Esophagus muscularis mucosa (tissue), 4 donors: Measurements from ENCODE around the gene ARHGAP15. TPM values are rescaled to one million over a fixed set of nuclear protein-coding genes. Genes with fewer than 3 reads are reported as not detected.

ENCODE experiments used
- DNase-seq: peaks from one replicate; pipeline ENCODE4 v3.0.0-alpha.2; 2017; ENCODE audit errors: extremely low spot score
- H3K27ac ChIP-seq, 4 donors: fragments of 200-600 bp; sonication (generic); replicated peaks in 1 of 4; 1 replicate in 3 of 4; 2 replicates in 1 of 4; pipeline ENCODE4 v1.5.1; 2016 to 2019; ENCODE audit warnings: mild to moderate bottlenecking in 1 of 4
- H3K27me3 ChIP-seq, 4 donors: fragments of 200-600 bp; sonication (generic); one replicate each; pipeline versions ENCODE4 v1.5.1 to v1.6.0; 2016 to 2019
- H3K36me3 ChIP-seq, 4 donors: fragments of 200-600 bp; sonication (generic); one replicate each; pipeline ENCODE4 v1.5.1; 2016 to 2019
- H3K4me1 ChIP-seq, 4 donors: fragments of 200-600 bp; sonication (generic); one replicate each; pipeline ENCODE4 v1.5.1; 2016 to 2019
- H3K4me3 ChIP-seq, 4 donors: fragments of 200-600 bp; sonication (generic); 1 replicate in 2 of 4; 2 replicates in 2 of 4; pipeline ENCODE4 v1.5.1; 2016 to 2019; ENCODE audit warnings: mild to moderate bottlenecking in 4 of 4, moderate library complexity in 1 of 4
- H3K9me3 ChIP-seq, 4 donors: fragments of 200-600 bp; sonication (generic); 1 replicate in 3 of 4; 2 replicates in 1 of 4; pipeline ENCODE4 v1.5.1; 2016 to 2019
- EP300 ChIP-seq: sonication (generic); formaldehyde crosslinking; IDR thresholded peaks from one replicate; pipeline ENCODE4 v1.6.1; 2017; ENCODE audit warnings: antibody characterized with exemption
- POLR2A ChIP-seq: fragments of 450-650 bp; IDR thresholded peaks from one replicate; pipeline ENCODE4 v1.6.1; 2017; ENCODE audit warnings: antibody characterized with exemption, moderate library complexity, mild to moderate bottlenecking, low read depth
- POLR2AphosphoS5 ChIP-seq, 2 donors: sonication (generic); formaldehyde crosslinking; IDR thresholded peaks; one replicate each; pipeline ENCODE4 v1.6.1; 2017; ENCODE audit warnings: antibody characterized with exemption in 2 of 2
- WGBS: methylation state at CpG from one replicate; pipeline ENCODE4 v1.1.5; 2018; 5-methylcytosine and 5-hydroxymethylcytosine counted together
- intact Hi-C: fragments of 100-400 bp; cut with DNase I; formaldehyde crosslinking; loops from one replicate; pipeline ENCODE4 v1.15.1; 2023
- total RNA-seq, 4 donors: library from RNA; depleted of rRNA; stranded (reverse); fragments of >200 nt; gene quantifications; one replicate each; pipeline versions ENCODE4 v1.1.0 to v1.2.1, GENCODE V29; 2016
- TF ChIP-seq, protein P1 (sequence below), 3 experiments: fragments of 200-600 bp in 2 of 3; fragments of 450-650 bp in 1 of 3; sonication (generic) in 2 of 3; IDR thresholded peaks; one replicate each; pipeline ENCODE4 v1.5.1; 2017 to 2019; ENCODE audit warnings: antibody characterized with exemption in 3 of 3, mild to moderate bottlenecking in 2 of 3, moderate library complexity in 1 of 3

The ARHGAP15 gene
- total RNA-seq, 4 donors from 2014 or later, result 5.4 to 13.3 (median 7.1) TPM

DNA sequence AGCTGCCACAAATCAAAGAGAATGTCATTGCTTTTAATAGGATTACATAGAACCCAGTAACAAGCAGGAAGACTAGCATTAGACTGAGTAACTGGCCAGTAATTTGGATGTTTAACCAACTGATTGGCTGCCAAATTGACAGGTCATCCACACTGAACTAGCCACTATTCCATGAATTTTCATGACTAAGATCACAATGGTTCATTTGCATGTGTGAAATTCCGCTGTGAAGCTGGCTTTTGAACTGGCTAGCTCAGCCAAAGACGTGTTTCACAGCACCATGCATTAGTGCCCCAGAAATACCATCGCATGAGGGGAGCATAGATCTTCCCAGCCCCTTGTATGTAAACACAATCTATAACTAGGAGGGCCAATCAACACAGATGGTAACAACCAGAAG, 649.8 kb downstream of the ARHGAP15 start:
- intact Hi-C loops, result no loop called here
- DNase-seq, result no peak
- Histone ChIP-seq H3K27ac (no peak overlapping the region), H3K4me3 (no peak overlapping the region), H3K9me3 (no peaks in the 10 kb centered on the region), H3K27me3 (no peaks in the 10 kb centered on the region), H3K36me3 (no peaks in the 10 kb centered on the region), H3K4me1 (no peaks in the 10 kb centered on the region)
- TF ChIP-seq, protein P1, sequence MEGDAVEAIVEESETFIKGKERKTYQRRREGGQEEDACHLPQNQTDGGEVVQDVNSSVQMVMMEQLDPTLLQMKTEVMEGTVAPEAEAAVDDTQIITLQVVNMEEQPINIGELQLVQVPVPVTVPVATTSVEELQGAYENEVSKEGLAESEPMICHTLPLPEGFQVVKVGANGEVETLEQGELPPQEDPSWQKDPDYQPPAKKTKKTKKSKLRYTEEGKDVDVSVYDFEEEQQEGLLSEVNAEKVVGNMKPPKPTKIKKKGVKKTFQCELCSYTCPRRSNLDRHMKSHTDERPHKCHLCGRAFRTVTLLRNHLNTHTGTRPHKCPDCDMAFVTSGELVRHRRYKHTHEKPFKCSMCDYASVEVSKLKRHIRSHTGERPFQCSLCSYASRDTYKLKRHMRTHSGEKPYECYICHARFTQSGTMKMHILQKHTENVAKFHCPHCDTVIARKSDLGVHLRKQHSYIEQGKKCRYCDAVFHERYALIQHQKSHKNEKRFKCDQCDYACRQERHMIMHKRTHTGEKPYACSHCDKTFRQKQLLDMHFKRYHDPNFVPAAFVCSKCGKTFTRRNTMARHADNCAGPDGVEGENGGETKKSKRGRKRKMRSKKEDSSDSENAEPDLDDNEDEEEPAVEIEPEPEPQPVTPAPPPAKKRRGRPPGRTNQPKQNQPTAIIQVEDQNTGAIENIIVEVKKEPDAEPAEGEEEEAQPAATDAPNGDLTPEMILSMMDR (IDR thresholded peaks at IDR 0.05), result no peak
- TF ChIP-seq POLR2A (no peak), POLR2AphosphoS5 (IDR thresholded peaks at IDR 0.05) (no peak), EP300 (no peak)
- 90% methylated on average over 3 of the region's 3 CpGs for WGBS

DNA sequence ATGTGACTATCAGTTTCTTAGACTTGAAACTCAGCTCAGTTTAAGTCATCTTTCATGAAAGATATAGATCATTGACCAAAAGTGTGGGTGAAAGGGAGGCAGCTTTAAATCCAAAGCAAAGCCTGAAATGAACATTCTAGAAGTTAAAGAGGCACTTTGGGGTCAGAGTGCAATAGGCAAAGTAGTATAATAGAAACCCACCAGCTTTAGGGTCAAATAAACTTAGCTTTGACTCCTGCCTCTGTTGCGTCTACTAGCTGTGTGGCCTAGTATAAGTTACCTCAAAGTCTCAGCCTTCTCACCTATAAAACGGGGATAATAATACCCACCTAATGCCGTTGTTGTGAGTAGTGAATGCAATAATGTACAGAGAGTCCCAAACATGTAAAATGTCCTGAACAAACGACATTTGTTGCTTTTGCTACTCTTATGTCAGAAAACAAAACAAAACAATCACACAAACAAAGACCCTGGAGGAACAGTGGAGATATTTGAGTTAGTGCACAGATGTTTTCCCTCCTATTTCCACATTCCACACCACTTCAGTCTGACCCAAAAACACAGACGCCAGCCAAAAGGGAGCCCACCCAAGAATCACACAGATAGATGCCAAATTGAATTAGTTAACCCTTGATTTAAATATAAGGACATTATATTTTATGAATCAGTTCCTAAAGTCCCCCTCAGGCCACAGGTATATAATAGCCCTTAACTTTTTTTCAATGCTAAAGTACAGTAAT, 657.0 kb downstream of the ARHGAP15 start:
- intact Hi-C loops, result no loop called here
- Histone ChIP-seq H3K9me3 (no peaks in the 10 kb centered on the region), H3K4me3 (no peak overlapping the region), H3K27ac (no peak overlapping the region), H3K36me3 (no peaks in the 10 kb centered on the region), H3K27me3 (no peaks in the 10 kb centered on the region), H3K4me1 (no peaks in the 10 kb centered on the region)
- 62% methylated on average over 5 of the region's 5 CpGs for WGBS
- DNase-seq, result no peak
- TF ChIP-seq, protein P1 (IDR thresholded peaks at IDR 0.05), result no peak
- TF ChIP-seq EP300 (no peak), POLR2A (no peak), POLR2AphosphoS5 (IDR thresholded peaks at IDR 0.05) (no peak)

DNA sequence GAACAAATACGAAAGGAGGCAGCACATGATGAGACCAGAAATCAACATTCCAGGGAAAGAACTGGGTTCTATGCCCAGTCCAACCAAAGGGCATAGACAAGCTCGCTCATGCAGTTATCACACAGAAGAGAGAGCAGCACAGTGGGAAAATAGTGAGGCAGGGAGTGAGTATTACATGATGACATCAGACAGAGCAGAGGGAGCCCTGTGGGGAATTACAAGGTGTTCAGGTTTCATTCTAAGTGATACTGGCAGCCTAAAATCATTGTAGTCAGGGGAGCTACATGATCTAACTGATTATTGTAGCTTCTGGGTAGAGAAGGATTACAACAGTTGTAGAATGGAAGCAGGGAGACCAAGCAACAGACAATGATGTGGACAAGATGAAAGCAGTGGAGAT, 658.5 kb downstream of the ARHGAP15 start:
- WGBS, result 92% methylated on average over 2 of the region's 2 CpGs
- H3K27me3 ChIP-seq, result no peaks in the 10 kb centered on the region
- no peak overlapping the region for H3K4me3 ChIP-seq
- TF ChIP-seq POLR2A (no peak), POLR2AphosphoS5 (IDR thresholded peaks at IDR 0.05) (no peak)
- no peak for DNase-seq
- no peak overlapping the region for H3K27ac ChIP-seq
- H3K36me3 ChIP-seq, result no peaks in the 10 kb centered on the region
- H3K4me1 ChIP-seq, result no peaks in the 10 kb centered on the region
- no peaks in the 10 kb centered on the region for H3K9me3 ChIP-seq
- intact Hi-C loops, result no loop called here

DNA sequence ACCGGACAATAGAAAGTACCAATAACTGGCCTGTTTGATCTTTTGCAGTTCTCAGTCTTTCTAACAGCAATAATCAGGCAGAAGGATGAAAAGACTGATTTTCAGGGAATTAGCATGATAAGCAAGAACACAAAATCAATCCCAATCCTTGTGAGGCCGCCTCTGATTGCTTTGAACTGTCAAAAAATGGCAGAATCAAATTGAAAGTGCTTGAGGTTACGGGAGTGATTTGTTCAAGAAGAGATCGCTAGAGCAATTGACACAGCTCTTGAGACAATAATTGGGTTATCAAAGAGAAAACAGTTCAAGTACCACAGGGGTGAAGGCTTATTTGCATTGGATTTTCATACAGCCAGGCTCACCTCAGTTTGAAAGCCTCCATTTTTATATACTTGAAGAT, 663.4 kb downstream of the ARHGAP15 start:
- intact Hi-C loops, result no loop called here
- TF ChIP-seq EP300 (no peak), POLR2AphosphoS5 (IDR thresholded peaks at IDR 0.05) (no peak), POLR2A (no peak)
- TF ChIP-seq, protein P1 (IDR thresholded peaks at IDR 0.05), result no peak
- 91% methylated on average over 4 of the region's 4 CpGs for WGBS

DNA sequence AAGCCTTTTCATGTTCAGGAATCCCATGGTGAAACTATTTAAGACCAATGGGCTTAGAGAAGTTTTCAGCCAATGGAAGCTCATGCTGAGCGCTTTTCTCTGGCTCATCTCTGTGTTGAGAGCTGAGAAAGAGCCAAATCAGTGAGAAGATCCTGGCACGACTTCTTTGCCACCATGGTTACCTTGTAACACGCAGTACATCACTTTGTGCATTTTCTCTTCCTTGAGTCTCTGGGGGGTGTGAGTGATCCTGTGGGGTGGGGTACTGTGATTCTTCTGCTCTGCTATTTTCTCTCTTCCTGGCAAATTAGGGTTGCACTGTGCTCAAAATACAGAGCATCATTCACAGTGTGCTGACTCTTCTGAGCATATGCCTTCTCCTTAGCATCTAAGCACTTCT, 664.2 kb downstream of the ARHGAP15 start:
- no peak overlapping the region for H3K27ac ChIP-seq
- 90% methylated on average over 3 of the region's 3 CpGs for WGBS
- TF ChIP-seq EP300, result no peak
- no peak for TF ChIP-seq POLR2AphosphoS5 (IDR thresholded peaks at IDR 0.05)
- TF ChIP-seq, protein P1 (IDR thresholded peaks at IDR 0.05), result no peak
- TF ChIP-seq POLR2A, result no peak
- no peak for DNase-seq
- H3K4me3 ChIP-seq, result no peak overlapping the region
- no peaks in the 10 kb centered on the region for H3K27me3 ChIP-seq
- H3K4me1 ChIP-seq, result no peaks in the 10 kb centered on the region
- no peaks in the 10 kb centered on the region for H3K36me3 ChIP-seq
- intact Hi-C loops, result no loop called here
- H3K9me3 ChIP-seq, result no peaks in the 10 kb centered on the region

More for the DNA sequence above, 663.4 kb downstream of the ARHGAP15 start:
- no peaks in the 10 kb centered on the region for H3K9me3 ChIP-seq
- H3K36me3 ChIP-seq, result no peaks in the 10 kb centered on the region
- H3K4me3 ChIP-seq, result no peak overlapping the region
- DNase-seq, result no peak
- H3K27me3 ChIP-seq, result no peaks in the 10 kb centered on the region
- no peaks in the 10 kb centered on the region for H3K4me1 ChIP-seq
- H3K27ac ChIP-seq, result no peak overlapping the region
